Spleen (tissue), 11 donors: Measurements from ENCODE around the gene BCORL1. TPM values are rescaled to one million over a fixed set of nuclear protein-coding genes. Genes with fewer than 3 reads are reported as not detected.

Experiments used
- DNase-seq: peaks from one replicate; pipeline ENCODE4 v3.0.0-alpha.2; 2020
- H3K27ac ChIP-seq, 8 donors: fragments of 200-600 bp; sonication (generic) in 7 of 8; 1 replicate in 4 of 8; 2 replicates in 4 of 8; pipeline versions ENCODE4 v1.5.0 to v1.8.0; 2016 to 2021; ENCODE audit warnings: inconsistent platforms in 4 of 8, mild to moderate bottlenecking in 4 of 8, moderate library complexity in 1 of 8
- H3K27me3 ChIP-seq, 7 donors: fragments of 200-600 bp; sonication (generic) in 6 of 7; replicated peaks in 1 of 7; 1 replicate in 4 of 7; 2 replicates in 3 of 7; pipeline versions ENCODE4 v1.5.0 to v1.8.0; 2016 to 2021; ENCODE audit warnings: inconsistent platforms in 3 of 7, mild to moderate bottlenecking in 1 of 7
- H3K36me3 ChIP-seq, 6 donors: fragments of 200-600 bp; sonication (generic) in 5 of 6; 1 replicate in 4 of 6; 2 replicates in 2 of 6; pipeline versions ENCODE4 v1.5.0 to v1.8.0; 2016 to 2021; ENCODE audit warnings: inconsistent platforms in 2 of 6
- H3K4me1 ChIP-seq, 6 donors: fragments of 200-600 bp; sonication (generic) in 5 of 6; 1 replicate in 3 of 6; 2 replicates in 3 of 6; pipeline versions ENCODE4 v1.5.0 to v1.8.0; 2016 to 2021; ENCODE audit warnings: inconsistent platforms in 3 of 6
- H3K4me3 ChIP-seq, 8 donors: fragments of 200-600 bp; sonication (generic) in 7 of 8; 1 replicate in 4 of 8; 2 replicates in 4 of 8; pipeline versions ENCODE4 v1.5.0 to v1.8.0; 2016 to 2021; ENCODE audit warnings: inconsistent platforms in 4 of 8, mild to moderate bottlenecking in 4 of 8, moderate library complexity in 2 of 8
- H3K9me3 ChIP-seq, 8 donors: fragments of 200-600 bp; sonication (generic) in 7 of 8; 1 replicate in 4 of 8; 2 replicates in 4 of 8; pipeline versions ENCODE4 v1.5.0 to v1.8.0; 2016 to 2021; ENCODE audit warnings: inconsistent platforms in 4 of 8
- CTCF ChIP-seq, 11 experiments: fragments of 200-600 bp in 7 of 11; fragments of 450-650 bp in 4 of 11; sonication (generic) in 4 of 11; IDR thresholded peaks in 8 of 11; conservative IDR thresholded peaks in 3 of 11; 1 replicate in 7 of 11; 2 replicates in 4 of 11; pipeline versions ENCODE4 v1.4.0 to v1.8.0; 2016 to 2021; ENCODE audit warnings: antibody characterized with exemption in 11 of 11, inconsistent platforms in 4 of 11, mild to moderate bottlenecking in 1 of 11
- POLR2A ChIP-seq, 3 donors: fragments of 450-650 bp; IDR thresholded peaks; one replicate each; pipeline ENCODE4 v1.5.1; 2017; ENCODE audit warnings: antibody characterized with exemption in 3 of 3, mild to moderate bottlenecking in 1 of 3
- POLR2AphosphoS5 ChIP-seq, 3 donors: sonication (generic); formaldehyde crosslinking; IDR thresholded peaks; one replicate each; pipeline ENCODE4 v1.5.1; 2017; ENCODE audit warnings: antibody characterized with exemption in 3 of 3
- WGBS, 5 donors: extraction: QIAGEN DNeasy Blood & Tissue Kit in 3 of 5; methylation state at CpG; one replicate each; pipeline versions ENCODE4 v1.1.5 to v1.1.7; 2013 to 2018; 5-methylcytosine and 5-hydroxymethylcytosine counted together
- intact Hi-C: fragments of 100-400 bp; cut with DNase I; formaldehyde crosslinking; loops from one replicate; pipeline ENCODE4 v1.15.0; 2023; ENCODE audit warnings: low total_unique reads
- polyA plus RNA-seq, 3 donors: library from polyadenylated mRNA; stranded (reverse); fragments of 200-250 nt; gene quantifications; one replicate each; pipeline ENCODE4 v1.2.1, GENCODE V29; 2013
- total RNA-seq, 7 donors: library from RNA; depleted of rRNA in 3 of 7; stranded (reverse); fragments of >200 nt in 3 of 7; fragmentation: NEBNext Ultra II Directional in 4 of 7; extraction: Animal tissue kit (Norgen Biotek cat#: 25700) in 4 of 7; gene quantifications; one replicate each; pipeline versions ENCODE4 v1.1.0 to v1.2.1, GENCODE V29; 2016 to 2021
- donor health status: healthy with polysubstance abuse.
- donor health status: DM: no; HTN: no; CAD: no; lungs with moderate emphysema.
- donor health status: DM: no; HTN: no; CAD: no.
- donor health status: Bipolar disorder and iron deficiency.
- donor health status: healthy.
- donor health status: DM: no; HTN: no; CAD: no.
- donor health status: DM: yes; HTN: yes; CAD: no.

BCORL1 gene
- total and polyA plus RNA-seq, 10 donors = 0.85 to 18.1 (median 12.3) TPM

GRCh38 chrX:130024127-130024526 is 41.7 kb downstream of the BCORL1 start:
- peak in 3 of 11 experiments; percentile 23 to 30 (median 29) for TF ChIP-seq CTCF (IDR thresholded peaks at IDR 0.05 in 8 of 11, conservative IDR thresholded peaks at IDR 0.05 in 3 of 11)
- TF ChIP-seq POLR2A (IDR thresholded peaks at IDR 0.05) = no peak
- peak; percentile 53 to 77 (median 65) for TF ChIP-seq POLR2AphosphoS5 (IDR thresholded peaks at IDR 0.05)
- peak; percentile 93 for DNase-seq
- H3K36me3 ChIP-seq = peaks cover 0 to 73% (median 9%) of the 10 kb centered on the region in 6 donors
- WGBS, 5 donors = 0 to 17% (median 9%) methylated on average over 7 to 9 of the region's 9 CpGs
- H3K27me3 ChIP-seq = no peaks in the 10 kb centered on the region
- peaks cover 4 to 22% (median 8%) of the 10 kb centered on the region in 6 donors for H3K4me1 ChIP-seq
- peak overlapping the region in 1 of 8 donors; percentile 33 for H3K4me3 ChIP-seq
- H3K27ac ChIP-seq = peak overlapping the region in 7 of 8 donors; percentile 23 to 79 (median 62)
- intact Hi-C loops = no loop called here
- H3K9me3 ChIP-seq = no peaks in the 10 kb centered on the region

- Histone ChIP-seq H3K27me3 (no peaks in the 10 kb centered on the region), H3K36me3 (peaks cover 0 to 79% (median 13%) of the 10 kb centered on the region in 6 donors), H3K4me3 (no peak overlapping the region), H3K4me1 (peaks cover 0 to 17% (median 8%) of the 10 kb centered on the region in 6 donors), H3K9me3 (no peaks in the 10 kb centered on the region), H3K27ac (no peak overlapping the region)
- intact Hi-C loops = no loop called here
- DNase-seq = no peak
- TF ChIP-seq POLR2AphosphoS5 (IDR thresholded peaks at IDR 0.05) (no peak), POLR2A (IDR thresholded peaks at IDR 0.05) (no peak), CTCF (IDR thresholded peaks at IDR 0.05 in 8 of 11, conservative IDR thresholded peaks at IDR 0.05 in 3 of 11) (no peak)
- WGBS, 5 donors = 78 to 94% (median 90%) methylated on average over 13 to 19 of the region's 19 CpGs
Measured at GRCh38 chrX:130025256-130025655, 42.8 kb downstream of the BCORL1 start.

GRCh38 chrX:130027569-130027968 is 45.1 kb downstream of the BCORL1 start:
- no peaks in the 10 kb centered on the region for H3K27me3 ChIP-seq
- peaks cover 0 to 84% (median 13%) of the 10 kb centered on the region in 6 donors for H3K36me3 ChIP-seq
- TF ChIP-seq POLR2AphosphoS5 (IDR thresholded peaks at IDR 0.05) = no peak
- TF ChIP-seq CTCF (IDR thresholded peaks at IDR 0.05 in 8 of 11, conservative IDR thresholded peaks at IDR 0.05 in 3 of 11) = no peak
- no peak for TF ChIP-seq POLR2A (IDR thresholded peaks at IDR 0.05)
- no peaks in the 10 kb centered on the region for H3K9me3 ChIP-seq
- no peak overlapping the region for H3K27ac ChIP-seq
- intact Hi-C loops = no loop called here
- no peak for DNase-seq
- no peak overlapping the region for H3K4me3 ChIP-seq
- peaks cover 0 to 17% (median 8%) of the 10 kb centered on the region in 6 donors for H3K4me1 ChIP-seq
- 76 to 95% (median 82%) methylated on average over 4 of the region's 4 CpGs for WGBS, 5 donors

- Histone ChIP-seq H3K9me3 (no peaks in the 10 kb centered on the region), H3K27me3 (no peaks in the 10 kb centered on the region), H3K4me3 (no peak overlapping the region), H3K27ac (no peak overlapping the region), H3K4me1 (peaks cover 0 to 17% (median 8%) of the 10 kb centered on the region in 6 donors), H3K36me3 (peaks cover 0 to 84% (median 13%) of the 10 kb centered on the region in 6 donors)
- peak; percentile 86 for DNase-seq
- TF ChIP-seq CTCF (IDR thresholded peaks at IDR 0.05 in 8 of 11, conservative IDR thresholded peaks at IDR 0.05 in 3 of 11) (peak; percentile 38 to 80 (median 71)), POLR2AphosphoS5 (IDR thresholded peaks at IDR 0.05) (no peak)
- WGBS, 5 donors = 45 to 77% (median 60%) methylated on average over 4 to 5 of the region's 5 CpGs
- intact Hi-C loops = no loop called here
Measured at GRCh38 chrX:130028196-130028595, 45.8 kb downstream of the BCORL1 start.
